ENCODE results near the gene SHMT2.

Gene SHMT2

GRCh38 chr12:57229634-57230380, at the start of gene SHMT2:
TSS of gene SHMT2 (plus strand) at chr12:57229711. CDS start at chr12:57229779, 68 bp downstream.
- peak; percentile 92 for DNase-seq

GRCh38 chr12:57180321-57180989, 49.1 kb upstream of the SHMT2 start:
- DNase-seq: no peak

GRCh38 chr12:57181072-57181471, 48.4 kb upstream of the SHMT2 start:
- DNase-seq: no peak

- no peak for DNase-seq
Observed at GRCh38 chr12:57181561-57182155, 47.9 kb upstream of the SHMT2 start.

- peak; percentile 83 for DNase-seq
Observed at GRCh38 chr12:57182918-57183575, 46.5 kb upstream of the SHMT2 start.

- no peak for DNase-seq
Observed at GRCh38 chr12:57183939-57184725, 45.4 kb upstream of the SHMT2 start.

- no peak for DNase-seq
Observed at GRCh38 chr12:57185403-57185802, 44.1 kb upstream of the SHMT2 start.

GRCh38 chr12:57185906-57186508, 43.5 kb upstream of the SHMT2 start:
- no peak for DNase-seq

GRCh38 chr12:57187222-57188089, 42.1 kb upstream of the SHMT2 start:
- no peak for DNase-seq

GRCh38 chr12:57188090-57188425, 41.5 kb upstream of the SHMT2 start:
- no peak for DNase-seq

- no peak for DNase-seq
Observed at GRCh38 chr12:57190037-57190436, 39.5 kb upstream of the SHMT2 start.

GRCh38 chr12:57190821-57191220, 38.7 kb upstream of the SHMT2 start:
- DNase-seq: no peak

- no peak for DNase-seq
Observed at GRCh38 chr12:57191410-57191809, 38.1 kb upstream of the SHMT2 start.

- DNase-seq: no peak
Observed at GRCh38 chr12:57192920-57193319, 36.6 kb upstream of the SHMT2 start.

GRCh38 chr12:57193706-57194245, 35.7 kb upstream of the SHMT2 start:
- DNase-seq: no peak

- DNase-seq: no peak
Observed at GRCh38 chr12:57194253-57194652, 35.3 kb upstream of the SHMT2 start.

- DNase-seq: no peak
Observed at GRCh38 chr12:57195186-57195585, 34.3 kb upstream of the SHMT2 start.

- no peak for DNase-seq
Observed at GRCh38 chr12:57195611-57196371, 33.7 kb upstream of the SHMT2 start.

- DNase-seq: no peak
Observed at GRCh38 chr12:57196439-57196838, 33.1 kb upstream of the SHMT2 start.

GRCh38 chr12:57196956-57197355, 32.6 kb upstream of the SHMT2 start:
- no peak for DNase-seq
